ENCODE results near the gene COG5. TPM values are rescaled to one million over a fixed set of nuclear protein-coding genes. Genes with fewer than 3 reads are reported as not detected.

The COG5 gene
- total and polyA plus RNA-seq, 9 of the 15 experiments (the other 6 are each of a cell fraction or from before 2014, with no cell fraction given) = 15.3 to 75.1 (median 56.4) TPM

- no peak for TF ChIP-seq ZNF75A (CRISPR knock-in tag; IDR thresholded peaks at IDR 0.05)
- in situ Hi-C loops (cut with MboI) (no loop called here), intact Hi-C loops (cut with micrococcal nuclease) (no loop called here)
- Histone ChIP-seq H3K27ac (ENCODE audit: extremely low read depth, low read depth, low read length) (no peak overlapping the region), H3K4me2 (ENCODE audit: insufficient read depth, low read length) (no peak overlapping the region), H4K20me1 (replicated peaks; ENCODE audit: control insufficient read depth, insufficient read depth, low read length) (no peaks in the 10 kb centered on the region), H3K27me3 (ENCODE audit: control insufficient read depth in 2 of 2, insufficient read depth in 2 of 2, low read length in 2 of 2) (no peaks in the 10 kb centered on the region), H3K4me1 (replicated peaks in 1 of 2; ENCODE audit: control insufficient read depth in 2 of 2, insufficient read depth in 2 of 2, low read length in 2 of 2) (no peaks in the 10 kb centered on the region), H3K9me1 (ENCODE audit: control insufficient read depth, insufficient read depth, low read length) (no peaks in the 10 kb centered on the region), H3K9ac (ENCODE audit: insufficient read depth in 1 of 2, low read depth in 2 of 2, low read length in 2 of 2) (no peak overlapping the region), H3K9me3 (replicated peaks; ENCODE audit: control insufficient read depth, insufficient read depth, low read depth, low read length) (no peaks in the 10 kb centered on the region), H2AFZ (ENCODE audit: low read depth, low read length) (no peak overlapping the region), H3K36me3 (ENCODE audit: control insufficient read depth, insufficient read depth, low read length) (0 out of 3 replicates have a peak, but pooled peaks cover 3% of the 10 kb centered on the region), H3K79me2 (ENCODE audit: control insufficient read depth, insufficient read depth, low read length) (no peaks in the 10 kb centered on the region), H3K4me3 (no peak overlapping the region)
- BruUV-seq (replicated peaks) = no TSS peak
- ATAC-seq (peak; percentile 48), FAIRE-seq (peak; percentile 23), DNase-seq (ENCODE audit: extremely low read depth in 1 of 4, low spot score in 3 of 4) (no peak)
- POLR2A ChIA-PET = interaction anchor here (0.6 kb wide), 1 partner anchor 356 kb away, joined by 4 read pairs; no protein-coding TSS in a partner anchor
- CTCF ChIA-PET (ENCODE audit: low intra/inter-chr PET ratio) = no interaction called here
- 55% methylated on average over 5 of the region's 5 CpGs for WGBS (ENCODE audit: insufficient coverage, low coverage, missing lambda C conversion rate)
These were observed 89.6 kb downstream of the COG5 start for GRCh38 chr7:107474104-107474521.

GRCh38 chr7:107472116-107472515 is 91.6 kb downstream of the COG5 start:
- H3K27ac ChIP-seq (ENCODE audit: extremely low read depth, low read depth, low read length) = no peak overlapping the region
- ChIA-PET POLR2A (interaction anchor here (0.5 to 1.2 kb wide), 3 partner anchors 13 to 271 kb away, joined by 3 to 4 read pairs (median 3); partner anchors contain the start of gene CBLL1), CTCF (ENCODE audit: low intra/inter-chr PET ratio) (no interaction called here)
- no peak overlapping the region for H2AFZ ChIP-seq (ENCODE audit: low read depth, low read length)
- H3K27me3 ChIP-seq (ENCODE audit: control insufficient read depth in 2 of 2, insufficient read depth in 2 of 2, low read length in 2 of 2) = no peaks in the 10 kb centered on the region
- no peak for FAIRE-seq
- no peaks in the 10 kb centered on the region for H3K9me3 ChIP-seq (replicated peaks; ENCODE audit: control insufficient read depth, insufficient read depth, low read depth, low read length)
- intact Hi-C loops (cut with micrococcal nuclease) = no loop called here
- no peak overlapping the region for H3K9ac ChIP-seq (ENCODE audit: insufficient read depth in 1 of 2, low read depth in 2 of 2, low read length in 2 of 2)
- H3K4me3 ChIP-seq = no peak overlapping the region
- H3K9me1 ChIP-seq (ENCODE audit: control insufficient read depth, insufficient read depth, low read length) = no peaks in the 10 kb centered on the region
- H3K4me2 ChIP-seq (ENCODE audit: insufficient read depth, low read length) = no peak overlapping the region
- H3K79me2 ChIP-seq (ENCODE audit: control insufficient read depth, insufficient read depth, low read length) = no peaks in the 10 kb centered on the region
- in situ Hi-C loops (cut with MboI) = no loop called here
- 41% methylated on average over 3 of the region's 3 CpGs for WGBS (ENCODE audit: insufficient coverage, low coverage, missing lambda C conversion rate)
- no TSS peak for BruUV-seq (replicated peaks)
- 0 out of 3 replicates have a peak, but pooled peaks cover 3% of the 10 kb centered on the region for H3K36me3 ChIP-seq (ENCODE audit: control insufficient read depth, insufficient read depth, low read length)
- DNase-seq (ENCODE audit: extremely low read depth in 1 of 4, low spot score in 3 of 4) = no peak
- no peak for TF ChIP-seq MAZ (CRISPR knock-in tag; conservative IDR thresholded peaks at IDR 0.05 in 1 of 2, IDR thresholded peaks at IDR 0.05 in 1 of 2)
- TF ChIP-seq NONO (IDR thresholded peaks at IDR 0.05; ENCODE audit: low read depth in 2 of 2, low read length in 1 of 2) = 0 out of 4 replicates have a peak, but pooled peaks of 1 of the 2 experiments have one; percentile 15
- TF ChIP-seq HMG20B (CRISPR knock-in tag; IDR thresholded peaks at IDR 0.05) = no peak
- no peak for TF ChIP-seq MEIS2 (IDR thresholded peaks at IDR 0.05; ENCODE audit: partially characterized antibody)
- TF ChIP-seq THRA (IDR thresholded peaks at IDR 0.05) = no peak
- TF ChIP-seq TCF7 (IDR thresholded peaks at IDR 0.05; ENCODE audit: borderline replicate concordance) = no peak
- TF ChIP-seq SFPQ (IDR thresholded peaks at IDR 0.05; ENCODE audit: low read depth, low read length) = no peak
- no peak for TF ChIP-seq TRIM25 (IDR thresholded peaks at IDR 0.05; ENCODE audit: borderline replicate concordance)
- ATAC-seq = no peak
- no peaks in the 10 kb centered on the region for H4K20me1 ChIP-seq (replicated peaks; ENCODE audit: control insufficient read depth, insufficient read depth, low read length)
- H3K4me1 ChIP-seq (replicated peaks in 1 of 2; ENCODE audit: control insufficient read depth in 2 of 2, insufficient read depth in 2 of 2, low read length in 2 of 2) = no peaks in the 10 kb centered on the region
